Body of pancreas (tissue), 4 donors: ENCODE measurements around the gene TENM4.
"Not testable (repeated sequence)": the region's sequence is repeated elsewhere in the genome, so short reads cannot be mapped to it uniquely, and the experiment has no call there.

Source experiments
- POLR2A ChIP-seq, 3 donors: fragments of 450-650 bp; IDR thresholded peaks; one replicate each; pipeline ENCODE4 v1.6.1; 2016; ENCODE audit warnings: antibody characterized with exemption in 3 of 3, mild to moderate bottlenecking in 2 of 3
- TF ChIP-seq, protein P1 (sequence below), 7 experiments: fragments of 450-650 bp in 4 of 7; fragments of 200-600 bp in 3 of 7; sonication (generic) in 3 of 7; IDR thresholded peaks; one replicate each; pipeline ENCODE4 v1.5.1; 2016 to 2019; ENCODE audit warnings: antibody characterized with exemption in 7 of 7

DNA sequence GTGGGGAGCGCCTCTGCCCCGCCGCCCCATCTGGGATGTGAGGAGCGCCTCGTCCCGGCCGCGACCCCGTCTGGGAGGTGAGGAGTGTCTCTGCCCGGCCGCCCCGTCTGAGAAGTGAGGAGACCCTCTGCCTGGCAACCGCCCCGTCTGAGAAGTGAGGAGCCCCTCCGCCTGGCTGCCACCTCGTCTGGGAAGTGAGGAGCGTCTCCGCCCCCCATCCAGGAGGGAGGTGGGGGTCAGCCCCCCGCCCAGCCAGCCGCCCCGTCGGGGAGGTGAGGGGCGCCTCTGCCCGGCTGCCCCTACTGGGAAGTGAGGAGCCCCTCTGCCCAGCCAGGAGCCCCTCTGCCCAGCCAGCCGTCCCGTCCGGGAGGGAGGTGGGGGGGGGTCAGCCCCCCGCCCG is 249.1 kb downstream of the TENM4 start:
- not testable (repeated sequence) for TF ChIP-seq POLR2A (IDR thresholded peaks at IDR 0.05)
- TF ChIP-seq, protein P1, sequence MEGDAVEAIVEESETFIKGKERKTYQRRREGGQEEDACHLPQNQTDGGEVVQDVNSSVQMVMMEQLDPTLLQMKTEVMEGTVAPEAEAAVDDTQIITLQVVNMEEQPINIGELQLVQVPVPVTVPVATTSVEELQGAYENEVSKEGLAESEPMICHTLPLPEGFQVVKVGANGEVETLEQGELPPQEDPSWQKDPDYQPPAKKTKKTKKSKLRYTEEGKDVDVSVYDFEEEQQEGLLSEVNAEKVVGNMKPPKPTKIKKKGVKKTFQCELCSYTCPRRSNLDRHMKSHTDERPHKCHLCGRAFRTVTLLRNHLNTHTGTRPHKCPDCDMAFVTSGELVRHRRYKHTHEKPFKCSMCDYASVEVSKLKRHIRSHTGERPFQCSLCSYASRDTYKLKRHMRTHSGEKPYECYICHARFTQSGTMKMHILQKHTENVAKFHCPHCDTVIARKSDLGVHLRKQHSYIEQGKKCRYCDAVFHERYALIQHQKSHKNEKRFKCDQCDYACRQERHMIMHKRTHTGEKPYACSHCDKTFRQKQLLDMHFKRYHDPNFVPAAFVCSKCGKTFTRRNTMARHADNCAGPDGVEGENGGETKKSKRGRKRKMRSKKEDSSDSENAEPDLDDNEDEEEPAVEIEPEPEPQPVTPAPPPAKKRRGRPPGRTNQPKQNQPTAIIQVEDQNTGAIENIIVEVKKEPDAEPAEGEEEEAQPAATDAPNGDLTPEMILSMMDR (IDR thresholded peaks at IDR 0.05) = not testable (repeated sequence)
